ENCODE measurements around the gene SLC7A4. TPM values are rescaled to one million over a fixed set of nuclear protein-coding genes. Genes with fewer than 3 reads are reported as not detected.
"Not testable (repeated sequence)": the region's sequence is repeated elsewhere in the genome, so short reads cannot be mapped to it uniquely, and the experiment has no call there.

SLC7A4 gene
- total and polyA plus RNA-seq, 2 donors (not counting 1 experiment from before 2014, with no cell fraction given), result not detected

GRCh38 chr22:21051831-21052400 is 19.6 kb upstream of the SLC7A4 start:
- H4K20me1 ChIP-seq (ENCODE audit: control insufficient read depth, insufficient read depth, low read length, poor library complexity, severe bottlenecking), result no peaks in the 10 kb centered on the region
- 85% methylated on average over 7 of the region's 8 CpGs for WGBS (ENCODE audit: insufficient coverage)
- H3K27ac Mint-ChIP-seq, result no peak overlapping the region
- DNase-seq (no peak), ATAC-seq (ENCODE audit: low read depth) (no peak)
- H3K27me3 ChIP-seq (replicated peaks in 1 of 4; ENCODE audit: control extremely low read depth in 1 of 4, control insufficient read depth in 3 of 4, insufficient read depth in 4 of 4, low read length in 3 of 4), result peaks cover 0 to 5% (median 2%) of the 10 kb centered on the region in 4 experiments
- no peak overlapping the region for H3K27ac ChIP-seq (ENCODE audit: low read length in 2 of 2)
- H3K4me3 Mint-ChIP-seq, result no peak overlapping the region
- no peak overlapping the region for H3K4me3 ChIP-seq (ENCODE audit: control extremely low read depth in 1 of 5, extremely low read depth in 1 of 5, insufficient read depth in 1 of 5, low read depth in 2 of 5, low read length in 4 of 5)
- H3K79me2 ChIP-seq (ENCODE audit: control insufficient read depth, insufficient read depth, low read length), result no peaks in the 10 kb centered on the region
- H3K36me3 ChIP-seq (replicated peaks in 1 of 2; ENCODE audit: control extremely low read depth in 1 of 2, control insufficient read depth in 1 of 2, extremely low read depth in 1 of 2, insufficient read depth in 2 of 2, low read length in 1 of 2), result no peaks in the 10 kb centered on the region
- H3K4me1 ChIP-seq (ENCODE audit: control insufficient read depth in 2 of 2, insufficient read depth in 2 of 2, low read length in 2 of 2), result peaks cover 4 to 7% of the 10 kb centered on the region in 2 donors
- H2AFZ ChIP-seq (ENCODE audit: insufficient read depth, low read depth, low read length, poor library complexity, severe bottlenecking), result no peak overlapping the region
- no peaks in the 10 kb centered on the region for H3K9me3 Mint-ChIP-seq (ENCODE audit: insufficient read depth)
- no peak overlapping the region for H3K4me2 ChIP-seq (replicated peaks; ENCODE audit: low read depth, low read length, poor library complexity, severe bottlenecking)
- ChIA-PET CTCF (no interaction called here), POLR2A (no interaction called here)
- peaks cover 18% of the 10 kb centered on the region for H3K27me3 Mint-ChIP-seq
- H3K4me1 Mint-ChIP-seq, result peaks cover 8% of the 10 kb centered on the region
- no peaks in the 10 kb centered on the region for H3K9me3 ChIP-seq (ENCODE audit: control extremely low read depth in 1 of 3, control insufficient read depth in 2 of 3, insufficient read depth in 1 of 3, low read length in 2 of 3)
- intact Hi-C loops (cut with micrococcal nuclease), result no loop called here
- TF ChIP-seq EZH2 (IDR thresholded peaks at IDR 0.05; ENCODE audit: borderline replicate concordance, insufficient read depth, low read depth, low read length, poor library complexity, severe bottlenecking) (no peak), CTCF (IDR thresholded peaks at IDR 0.05) (no peak)
- H3K9ac ChIP-seq (ENCODE audit: low read length), result no peak overlapping the region

- intact Hi-C loops (cut with micrococcal nuclease), result no loop called here
- Mint-ChIP-seq H3K27ac (no peak overlapping the region), H3K4me1 (peaks cover 6% of the 10 kb centered on the region), H3K27me3 (peaks cover 12% of the 10 kb centered on the region), H3K9me3 (ENCODE audit: insufficient read depth) (no peaks in the 10 kb centered on the region), H3K4me3 (no peak overlapping the region)
- DNase-seq (no peak), ATAC-seq (ENCODE audit: low read depth) (no peak)
- no peak overlapping the region for H3K27ac ChIP-seq (ENCODE audit: low read length in 2 of 2)
- H3K4me3 ChIP-seq (ENCODE audit: control extremely low read depth in 1 of 5, extremely low read depth in 1 of 5, insufficient read depth in 1 of 5, low read depth in 2 of 5, low read length in 4 of 5), result no peak overlapping the region
- POLR2A ChIA-PET, result no interaction called here
- peaks cover 4 to 7% of the 10 kb centered on the region in 2 donors for H3K4me1 ChIP-seq (ENCODE audit: control insufficient read depth in 2 of 2, insufficient read depth in 2 of 2, low read length in 2 of 2)
- TF ChIP-seq EZH2 (IDR thresholded peaks at IDR 0.05; ENCODE audit: borderline replicate concordance, insufficient read depth, low read depth, low read length, poor library complexity, severe bottlenecking), result no peak
- TF ChIP-seq CTCF (IDR thresholded peaks at IDR 0.05), result no peak
- no peak overlapping the region for H3K9ac ChIP-seq (ENCODE audit: low read length)
- no peaks in the 10 kb centered on the region for H4K20me1 ChIP-seq (ENCODE audit: control insufficient read depth, insufficient read depth, low read length, poor library complexity, severe bottlenecking)
- H3K36me3 ChIP-seq (replicated peaks in 1 of 2; ENCODE audit: control extremely low read depth in 1 of 2, control insufficient read depth in 1 of 2, extremely low read depth in 1 of 2, insufficient read depth in 2 of 2, low read length in 1 of 2), result no peaks in the 10 kb centered on the region
- H3K27me3 ChIP-seq (replicated peaks in 1 of 4; ENCODE audit: control extremely low read depth in 1 of 4, control insufficient read depth in 3 of 4, insufficient read depth in 4 of 4, low read length in 3 of 4), result no peaks in the 10 kb centered on the region
- no peaks in the 10 kb centered on the region for H3K9me3 ChIP-seq (ENCODE audit: control extremely low read depth in 1 of 3, control insufficient read depth in 2 of 3, insufficient read depth in 1 of 3, low read length in 2 of 3)
- WGBS (ENCODE audit: insufficient coverage), result 85% methylated on average over 9 of the region's 9 CpGs
- no peak overlapping the region for H2AFZ ChIP-seq (ENCODE audit: insufficient read depth, low read depth, low read length, poor library complexity, severe bottlenecking)
- CTCF ChIA-PET, result no interaction called here
- no peak overlapping the region for H3K4me2 ChIP-seq (replicated peaks; ENCODE audit: low read depth, low read length, poor library complexity, severe bottlenecking)
- no peaks in the 10 kb centered on the region for H3K79me2 ChIP-seq (ENCODE audit: control insufficient read depth, insufficient read depth, low read length)
Observed at GRCh38 chr22:21051145-21051830, 18.9 kb upstream of the SLC7A4 start.

GRCh38 chr22:21048965-21049364 is 16.6 kb upstream of the SLC7A4 start:
- CTCF ChIA-PET; H3K9ac ChIP-seq (ENCODE audit: low read length); H3K27ac ChIP-seq (ENCODE audit: low read length in 2 of 2); H3K9me3 ChIP-seq (ENCODE audit: control extremely low read depth in 1 of 3, control insufficient read depth in 2 of 3, insufficient read depth in 1 of 3, low read length in 2 of 3); H2AFZ ChIP-seq (ENCODE audit: insufficient read depth, low read depth, low read length, poor library complexity, severe bottlenecking); H3K27ac Mint-ChIP-seq; H3K9me3 Mint-ChIP-seq (ENCODE audit: insufficient read depth); H3K79me2 ChIP-seq (ENCODE audit: control insufficient read depth, insufficient read depth, low read length); H4K20me1 ChIP-seq (ENCODE audit: control insufficient read depth, insufficient read depth, low read length, poor library complexity, severe bottlenecking); DNase-seq; H3K4me3 ChIP-seq (ENCODE audit: control extremely low read depth in 1 of 5, extremely low read depth in 1 of 5, insufficient read depth in 1 of 5, low read depth in 2 of 5, low read length in 4 of 5); H3K36me3 ChIP-seq (replicated peaks in 1 of 2; ENCODE audit: control extremely low read depth in 1 of 2, control insufficient read depth in 1 of 2, extremely low read depth in 1 of 2, insufficient read depth in 2 of 2, low read length in 1 of 2); ATAC-seq (ENCODE audit: low read depth); H3K4me3 Mint-ChIP-seq; POLR2A ChIA-PET; H3K4me2 ChIP-seq (replicated peaks; ENCODE audit: low read depth, low read length, poor library complexity, severe bottlenecking): not testable (repeated sequence)
- peaks cover 0 to 14% (median 5%) of the 10 kb centered on the region in 4 experiments for H3K27me3 ChIP-seq (replicated peaks in 1 of 4; ENCODE audit: control extremely low read depth in 1 of 4, control insufficient read depth in 3 of 4, insufficient read depth in 4 of 4, low read length in 3 of 4)
- intact Hi-C loops (cut with micrococcal nuclease), result loop anchor here (10.0 kb wide), 1 partner anchor 64 kb away; the partner anchor contains the start of gene LZTR1
- peaks cover 18% of the 10 kb centered on the region in 2 donors for H3K4me1 ChIP-seq (ENCODE audit: control insufficient read depth in 2 of 2, insufficient read depth in 2 of 2, low read length in 2 of 2)
- Mint-ChIP-seq H3K27me3 (peaks cover 15% of the 10 kb centered on the region), H3K4me1 (peaks cover 15% of the 10 kb centered on the region)
- WGBS (ENCODE audit: insufficient coverage), result no CpG with 5 or more reads among the region's 12 CpGs

Measured in B cell (primary cell).